Posterior vena cava (tissue), 2 donors: ENCODE data around the gene CAPN13. TPM values are rescaled to one million over a fixed set of nuclear protein-coding genes. Genes with fewer than 3 reads are reported as not detected.

Experiments used
- DNase-seq: peaks from one replicate; pipeline ENCODE4 v3.0.0-alpha.2; 2020; ENCODE audit warnings: low spot score
- intact Hi-C, 2 donors: fragments of 100-400 bp; cut with DNase I; formaldehyde crosslinking; loops; one replicate each; pipeline versions ENCODE4 v1.14.1 to v1.14.2; 2022 to 2023
- long read RNA-seq, 2 donors: library from polyadenylated mRNA; unstranded; transcript quantifications; one replicate each; pipeline ENCODE4 v2.0.0, GENCODE V29; 2020 to 2021
- total RNA-seq, 2 donors: library from RNA; stranded (reverse); fragmentation: NEBNext Ultra II Directional; extraction: Animal tissue kit (Norgen Biotek cat#: 25700); gene quantifications; one replicate each; pipeline ENCODE4 v1.2.1, GENCODE V29; 2021
- donor health status: DM: yes; HTN: yes; CAD: no.
- donor health status: DM: yes; HTN: yes; CAD: no.

Gene CAPN13, protein sequence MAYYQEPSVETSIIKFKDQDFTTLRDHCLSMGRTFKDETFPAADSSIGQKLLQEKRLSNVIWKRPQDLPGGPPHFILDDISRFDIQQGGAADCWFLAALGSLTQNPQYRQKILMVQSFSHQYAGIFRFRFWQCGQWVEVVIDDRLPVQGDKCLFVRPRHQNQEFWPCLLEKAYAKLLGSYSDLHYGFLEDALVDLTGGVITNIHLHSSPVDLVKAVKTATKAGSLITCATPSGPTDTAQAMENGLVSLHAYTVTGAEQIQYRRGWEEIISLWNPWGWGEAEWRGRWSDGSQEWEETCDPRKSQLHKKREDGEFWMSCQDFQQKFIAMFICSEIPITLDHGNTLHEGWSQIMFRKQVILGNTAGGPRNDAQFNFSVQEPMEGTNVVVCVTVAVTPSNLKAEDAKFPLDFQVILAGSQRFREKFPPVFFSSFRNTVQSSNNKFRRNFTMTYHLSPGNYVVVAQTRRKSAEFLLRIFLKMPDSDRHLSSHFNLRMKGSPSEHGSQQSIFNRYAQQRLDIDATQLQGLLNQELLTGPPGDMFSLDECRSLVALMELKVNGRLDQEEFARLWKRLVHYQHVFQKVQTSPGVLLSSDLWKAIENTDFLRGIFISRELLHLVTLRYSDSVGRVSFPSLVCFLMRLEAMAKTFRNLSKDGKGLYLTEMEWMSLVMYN
- not detected for total RNA-seq
- long read RNA-seq, donor 1 = 0 reads
- long read RNA-seq, donor 2 = 0 reads

DNA sequence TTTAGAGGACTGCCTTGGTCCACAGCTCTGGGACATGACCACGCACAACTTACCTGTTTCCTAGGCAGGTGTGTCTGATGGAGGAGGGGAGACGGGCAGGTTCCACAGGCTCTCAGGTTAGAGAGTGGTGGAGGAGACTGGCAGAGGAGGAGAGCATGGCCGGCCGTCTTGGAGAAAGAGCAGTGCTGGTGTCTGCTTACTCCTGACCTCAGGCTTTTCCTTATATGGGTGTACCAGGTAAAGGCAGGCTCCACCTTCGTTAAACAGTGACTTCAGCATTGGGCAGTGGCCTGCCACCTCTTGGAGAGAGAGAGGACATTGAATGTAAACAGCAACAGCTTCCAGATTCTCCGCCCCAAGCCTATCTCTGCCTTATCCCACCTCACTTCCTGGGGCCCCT is at the start of gene CAPN13:
Gene CAPN13, minus strand, starts transcription at position 198 of the 400 bp plus-strand sequence. CDS start 20,121 bp downstream, outside the sequence.
- DNase-seq = no peak
- intact Hi-C loops = no loop called here

DNA sequence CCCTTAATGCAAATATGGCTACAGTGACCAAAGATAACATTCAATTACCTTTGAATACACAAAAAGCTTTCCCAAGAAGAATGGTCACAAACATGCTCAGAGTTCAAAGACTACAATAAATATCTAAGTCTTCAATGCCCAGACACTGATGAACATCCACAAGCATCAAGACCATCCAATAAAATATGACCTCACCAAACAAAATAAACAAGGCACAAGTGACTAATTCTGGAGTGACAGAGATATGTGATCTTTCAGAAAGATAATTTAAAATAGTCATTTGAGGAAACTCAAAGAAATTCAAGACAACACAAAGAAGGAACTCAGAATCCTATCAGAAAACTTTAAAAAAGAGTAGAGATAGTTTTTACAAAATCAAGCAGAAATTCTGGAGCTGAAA is 40.6 kb upstream of the CAPN13 start:
- DNase-seq = no peak
- intact Hi-C loops = no loop called here

DNA sequence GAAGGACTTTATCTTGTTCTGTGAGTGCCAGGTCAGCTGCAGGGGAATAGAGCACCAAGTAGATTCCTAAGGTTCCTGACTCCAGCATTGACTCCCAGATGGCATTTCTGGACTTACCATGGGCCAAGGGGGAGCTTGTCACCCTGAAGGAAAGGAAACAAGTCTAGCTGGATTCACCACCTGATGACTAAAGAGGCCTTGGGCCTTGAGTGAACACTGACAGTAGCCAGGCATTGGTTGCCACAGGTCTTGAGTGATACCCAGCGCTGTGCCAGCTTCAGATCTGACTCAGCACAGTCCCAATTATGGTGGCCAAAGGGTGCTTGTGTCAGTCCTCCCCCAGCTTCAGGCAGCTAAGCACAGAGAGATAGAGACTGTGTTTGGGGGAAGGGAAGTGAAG is 40.1 kb upstream of the CAPN13 start:
- no peak for DNase-seq
- intact Hi-C loops = no loop called here

DNA sequence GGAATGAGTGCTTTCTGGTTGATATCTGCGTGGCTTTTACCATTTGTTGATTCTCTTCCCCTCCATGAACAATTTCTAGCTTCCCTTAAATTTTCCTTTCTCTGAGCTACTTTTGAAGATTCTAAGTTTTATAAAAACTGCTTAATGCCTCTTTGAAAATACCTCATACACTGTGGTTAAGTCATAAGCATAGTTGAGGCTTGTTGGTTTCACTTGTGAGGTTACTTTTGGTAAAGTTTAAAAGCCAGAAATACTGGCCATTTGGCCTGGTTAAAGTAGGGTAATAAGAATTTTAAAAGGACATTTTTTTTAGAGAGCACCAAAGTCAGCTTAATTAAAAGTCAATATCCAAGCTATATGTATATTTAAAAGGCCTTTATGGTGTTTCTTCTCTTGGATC is 21.3 kb upstream of the CAPN13 start:
- intact Hi-C loops = no loop called here

DNA sequence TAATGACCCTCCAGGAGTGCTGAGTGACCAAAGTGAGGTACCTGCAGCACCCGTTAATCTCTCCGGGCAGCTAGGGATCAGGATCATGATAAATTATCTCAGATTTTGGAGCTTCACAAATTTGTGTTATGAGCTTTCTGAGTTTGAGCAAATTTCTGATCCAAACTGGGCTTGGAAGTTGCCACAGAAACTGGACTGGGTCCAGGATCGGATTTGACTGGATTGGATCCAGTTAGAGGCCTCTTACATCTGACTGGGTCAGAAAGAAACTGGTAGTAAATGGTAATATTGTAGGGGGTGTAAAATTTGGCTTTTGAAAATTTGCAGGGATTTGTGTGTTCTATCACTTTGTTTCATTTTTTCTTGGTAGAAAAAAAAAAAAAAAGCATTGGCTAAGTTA is 19.7 kb upstream of the CAPN13 start:
- intact Hi-C loops = no loop called here

More for the DNA sequence above, 21.3 kb upstream of the CAPN13 start:
- no peak for DNase-seq

DNA sequence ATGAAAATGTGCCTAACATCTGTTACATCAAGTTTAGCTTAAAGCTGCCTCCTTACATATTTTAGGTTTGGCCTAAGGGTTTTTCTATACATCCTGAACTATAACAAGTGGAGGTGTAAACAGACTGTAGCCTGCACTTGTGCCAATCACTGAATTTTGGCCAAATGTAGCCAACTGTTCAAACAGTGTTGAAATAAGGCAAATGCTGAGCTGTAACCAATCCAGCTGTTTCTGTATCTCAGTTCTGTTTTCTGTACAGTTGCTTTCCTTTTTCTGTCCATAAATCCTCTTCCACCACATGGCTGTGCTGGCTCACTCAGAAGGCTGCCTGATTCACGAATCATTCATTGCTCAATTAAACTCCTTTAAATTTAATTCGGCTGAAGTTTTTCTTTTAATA is 19.2 kb upstream of the CAPN13 start:
- intact Hi-C loops = no loop called here
- no peak for DNase-seq

More for the DNA sequence above, 19.7 kb upstream of the CAPN13 start:
- DNase-seq = no peak

DNA sequence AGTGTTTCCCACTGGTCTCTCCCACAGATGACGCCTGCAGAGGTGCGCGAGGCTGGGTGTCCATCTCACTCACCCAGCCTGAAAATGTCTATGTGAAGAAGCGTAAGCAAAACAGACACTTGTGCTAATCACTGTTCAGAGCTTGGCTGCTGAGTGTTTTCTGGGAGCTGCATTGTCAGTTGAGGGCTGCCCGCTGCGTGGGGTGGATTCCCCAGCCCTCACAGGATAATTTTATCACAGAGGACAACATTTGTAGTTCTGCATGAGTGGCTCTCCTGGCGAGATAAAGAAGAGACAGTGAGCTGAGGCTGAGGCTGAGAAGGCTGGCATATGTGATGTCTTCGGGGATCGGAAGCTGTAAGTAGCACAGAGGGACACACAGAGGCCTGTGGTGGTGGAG is 16.2 kb upstream of the CAPN13 start:
- intact Hi-C loops = no loop called here
- no peak for DNase-seq

DNA sequence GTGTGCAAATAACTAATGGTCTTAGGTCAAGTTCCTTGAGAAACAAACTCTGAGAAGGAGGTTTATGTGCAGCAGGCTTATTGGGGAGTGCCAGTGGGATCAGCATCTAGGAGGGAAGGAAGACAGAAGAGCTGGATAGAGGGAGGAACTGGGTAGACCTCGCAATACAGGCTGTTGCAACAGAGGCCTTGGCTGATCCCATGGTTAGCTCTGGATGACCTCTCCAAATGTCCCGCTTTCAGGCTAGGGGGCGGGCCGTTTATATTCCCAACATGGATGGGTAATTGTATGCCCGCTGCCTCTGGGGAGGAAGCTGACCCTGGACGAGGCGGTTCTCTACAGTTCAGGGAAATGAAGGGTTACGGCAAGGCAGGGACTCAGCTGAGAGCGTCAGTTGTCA is 14.7 kb upstream of the CAPN13 start:
- no peak for DNase-seq
- intact Hi-C loops = no loop called here

DNA sequence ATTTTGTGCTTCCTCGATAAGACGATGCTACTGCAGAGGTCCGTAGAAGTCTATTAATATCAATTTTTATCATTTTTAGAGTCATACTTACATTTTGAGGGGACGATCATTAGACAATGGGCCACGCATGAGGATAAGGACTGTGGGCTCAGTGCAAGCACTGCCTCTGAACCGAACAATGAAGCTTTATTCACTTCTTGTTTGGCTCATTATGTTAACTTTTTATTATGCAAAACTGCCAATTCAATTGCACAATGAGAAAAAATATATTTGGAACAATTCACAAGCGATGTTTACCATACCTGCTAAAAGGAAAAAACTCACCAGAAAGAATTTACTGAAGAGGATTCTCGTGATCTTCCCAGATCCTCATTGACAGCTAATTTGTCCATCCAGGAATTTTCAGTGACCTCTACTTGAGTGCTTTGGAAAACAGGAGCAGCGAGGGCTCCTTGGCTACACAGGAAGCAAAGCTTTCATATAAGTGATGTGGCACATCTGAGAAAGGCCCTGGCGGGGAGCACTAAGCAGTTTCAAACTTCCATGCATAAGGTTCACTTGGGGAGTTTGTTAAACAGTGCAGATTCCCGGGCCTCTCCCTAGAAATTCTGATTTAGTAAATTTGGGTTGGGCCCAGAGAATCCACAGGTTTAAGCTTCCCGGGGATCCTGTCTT is 13.3 kb upstream of the CAPN13 start:
- no peak for DNase-seq
- intact Hi-C loops = no loop called here

DNA sequence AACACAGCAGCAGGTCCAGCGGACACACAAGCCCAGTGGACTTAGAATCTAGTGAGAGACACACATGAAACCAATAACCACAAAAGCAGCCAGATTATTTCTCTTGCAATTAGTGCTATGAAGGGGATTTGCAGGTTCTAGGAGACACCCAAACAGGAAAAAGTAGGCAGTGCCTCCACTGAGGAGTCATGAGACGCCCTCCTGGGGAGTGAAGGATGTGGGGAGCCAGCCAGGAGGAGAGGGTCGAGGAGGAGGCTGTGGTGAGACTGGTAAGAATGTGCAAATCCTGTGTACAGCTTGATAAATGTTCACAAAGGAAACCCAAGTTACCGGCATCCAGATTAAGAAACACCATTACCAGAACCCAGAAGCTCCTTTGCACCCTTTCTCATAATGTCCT is 2.7 kb upstream of the CAPN13 start:
- intact Hi-C loops = no loop called here
- DNase-seq = no peak

DNA sequence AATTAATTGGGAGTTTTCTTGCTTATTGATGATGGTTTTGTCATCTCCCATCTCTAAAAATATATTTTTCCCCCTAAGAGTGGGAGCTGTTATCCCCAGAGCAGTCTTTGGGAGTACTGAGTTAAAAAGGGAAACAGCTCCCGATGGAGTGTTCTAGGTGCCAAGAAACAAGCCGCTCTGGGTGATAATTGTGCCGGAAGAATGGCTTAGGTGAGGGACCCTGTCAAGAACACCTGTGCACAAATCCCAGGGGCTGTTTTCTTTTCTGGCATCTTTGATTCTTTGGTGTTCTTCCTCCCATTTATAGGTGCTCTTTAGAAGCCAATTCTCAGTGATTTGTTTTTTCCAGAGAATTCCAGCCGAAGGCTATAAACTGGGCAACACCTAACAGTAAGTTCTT is 1.4 kb upstream of the CAPN13 start:
- intact Hi-C loops = no loop called here
- DNase-seq = no peak

DNA sequence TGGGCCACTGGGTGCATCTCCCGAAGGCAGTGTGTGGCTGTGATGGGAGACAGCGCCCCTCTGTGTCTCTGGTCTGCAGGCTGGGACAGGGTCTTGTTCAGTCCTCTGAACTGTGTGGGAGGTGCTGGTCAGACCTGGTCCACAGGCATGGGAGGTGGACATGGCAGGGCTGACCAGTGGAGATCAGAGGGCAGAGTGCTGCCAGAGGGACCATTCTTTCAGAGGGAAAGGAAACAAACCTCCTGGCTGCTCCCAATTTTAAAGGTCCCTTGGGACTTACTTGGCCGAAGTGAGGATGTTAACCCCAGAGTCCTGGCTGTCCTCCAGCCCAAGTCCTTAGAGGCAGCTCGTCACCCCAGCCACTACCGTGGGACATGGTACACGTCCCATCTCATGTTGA is 4.0 kb downstream of the CAPN13 start:
- no peak for DNase-seq
- intact Hi-C loops = no loop called here

DNA sequence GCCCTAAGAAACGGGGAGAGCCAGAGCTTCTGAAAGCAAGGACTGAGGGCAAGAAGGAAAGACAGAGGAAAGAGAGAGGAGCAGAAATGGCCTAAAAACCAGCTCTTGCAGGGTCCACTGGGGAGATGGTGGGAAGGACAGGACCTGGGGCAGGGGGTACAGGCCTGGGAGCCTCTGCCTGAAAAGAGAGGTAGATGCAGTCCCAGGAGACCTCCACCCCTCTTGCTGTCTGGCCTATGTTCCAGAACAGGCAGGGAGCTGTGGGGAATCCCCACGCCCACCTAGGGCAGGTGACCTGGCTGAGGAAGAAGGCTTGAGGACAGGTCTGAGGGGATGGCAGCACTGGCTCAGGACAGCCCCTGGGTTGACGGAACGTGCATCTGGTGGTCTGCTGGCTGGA is 4.6 kb downstream of the CAPN13 start:
- intact Hi-C loops = no loop called here
- DNase-seq = no peak

DNA sequence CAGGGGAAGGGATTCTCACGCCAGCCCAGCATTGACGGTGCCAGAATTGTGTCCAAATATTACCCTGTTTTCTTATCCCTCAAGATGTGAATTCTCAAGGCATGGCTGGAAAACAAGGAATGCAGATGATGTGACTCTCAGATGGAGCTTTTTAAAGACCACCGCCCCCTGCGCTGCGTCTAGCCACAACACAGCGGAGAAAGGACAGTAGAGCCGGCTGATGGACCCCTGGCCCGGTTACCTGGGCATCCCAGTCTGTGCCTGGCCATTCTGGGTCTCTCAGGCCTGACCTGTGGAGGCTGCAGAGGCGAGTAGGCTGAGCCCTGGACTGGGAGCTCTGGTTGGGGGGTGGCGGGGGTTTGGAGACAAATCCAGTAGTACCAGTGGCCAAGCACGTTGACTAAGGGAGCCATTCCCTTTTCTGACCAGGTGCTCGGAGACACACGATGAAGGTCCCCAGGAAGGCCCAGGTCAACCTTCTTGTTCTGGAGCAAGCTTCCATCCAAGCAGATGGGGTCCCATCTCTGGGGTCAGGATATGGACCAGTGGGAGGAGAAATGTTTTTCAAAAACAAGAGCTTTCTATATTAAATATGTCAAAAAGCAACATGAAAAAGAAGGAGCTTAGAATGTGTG is 5.3 kb downstream of the CAPN13 start:
- DNase-seq = no peak
- intact Hi-C loops = no loop called here

DNA sequence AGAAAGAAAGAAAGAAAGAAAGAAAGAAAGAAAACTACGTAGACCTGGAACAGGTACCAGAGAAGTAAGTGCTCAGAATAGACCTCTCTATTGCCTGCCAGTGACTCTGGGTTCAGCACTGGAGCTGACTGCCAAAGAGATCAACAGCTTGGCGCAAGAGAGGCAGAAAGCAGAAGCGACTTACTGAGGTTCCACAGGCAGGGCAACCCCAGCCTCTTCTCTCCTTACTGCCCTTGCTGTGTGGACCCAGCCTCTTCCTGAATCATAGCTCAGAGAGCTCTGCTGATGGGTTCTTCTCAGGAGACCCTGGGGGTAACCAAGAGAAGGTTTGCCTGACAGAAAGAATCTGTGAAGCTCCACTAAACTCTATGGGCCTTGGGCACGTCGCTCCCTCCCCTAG is 7.1 kb downstream of the CAPN13 start:
- no peak for DNase-seq
- intact Hi-C loops = no loop called here

DNA sequence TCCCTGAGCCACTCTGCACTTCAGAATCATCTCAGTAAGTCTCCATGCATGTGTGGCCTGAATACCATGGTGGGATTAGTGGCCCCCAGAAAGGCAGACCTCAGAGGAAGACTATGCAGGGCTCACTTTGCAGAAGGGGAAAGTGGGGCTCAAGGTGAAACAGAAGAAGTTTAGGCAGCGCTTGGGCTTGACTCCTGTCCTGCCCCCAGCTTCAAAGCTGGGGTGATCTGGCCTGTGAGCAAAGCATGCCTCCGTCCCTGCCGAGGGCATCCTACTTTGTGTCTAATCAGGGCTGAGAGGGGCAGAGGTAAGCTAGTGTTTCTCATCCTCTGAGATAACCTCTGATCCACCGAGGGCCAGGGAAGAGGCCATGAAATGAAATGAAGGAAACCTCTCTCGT is 7.9 kb downstream of the CAPN13 start:
- intact Hi-C loops = no loop called here
- DNase-seq = no peak

DNA sequence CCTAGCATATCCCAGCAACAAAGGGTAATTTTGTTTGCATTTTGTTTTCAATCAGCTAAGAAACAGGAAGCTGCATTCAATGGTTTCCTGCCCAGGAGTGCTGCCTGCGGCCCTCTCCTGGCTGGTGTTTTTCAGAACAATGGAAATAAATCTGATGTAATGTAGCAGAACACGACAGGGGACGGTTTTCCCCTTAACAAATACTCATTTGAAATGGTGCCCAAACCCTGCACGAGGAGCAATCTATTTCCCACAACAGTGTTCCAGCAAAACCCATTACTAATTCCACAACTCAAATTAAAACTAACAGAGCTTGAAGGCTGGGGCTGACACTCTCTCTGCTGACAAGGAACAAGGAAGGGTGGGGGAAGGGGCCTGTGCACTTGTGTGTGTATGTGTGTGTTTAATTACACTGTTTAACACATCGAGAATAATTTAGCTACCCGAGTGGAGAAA is 8.7 kb downstream of the CAPN13 start:
- DNase-seq = no peak
- intact Hi-C loops = no loop called here

DNA sequence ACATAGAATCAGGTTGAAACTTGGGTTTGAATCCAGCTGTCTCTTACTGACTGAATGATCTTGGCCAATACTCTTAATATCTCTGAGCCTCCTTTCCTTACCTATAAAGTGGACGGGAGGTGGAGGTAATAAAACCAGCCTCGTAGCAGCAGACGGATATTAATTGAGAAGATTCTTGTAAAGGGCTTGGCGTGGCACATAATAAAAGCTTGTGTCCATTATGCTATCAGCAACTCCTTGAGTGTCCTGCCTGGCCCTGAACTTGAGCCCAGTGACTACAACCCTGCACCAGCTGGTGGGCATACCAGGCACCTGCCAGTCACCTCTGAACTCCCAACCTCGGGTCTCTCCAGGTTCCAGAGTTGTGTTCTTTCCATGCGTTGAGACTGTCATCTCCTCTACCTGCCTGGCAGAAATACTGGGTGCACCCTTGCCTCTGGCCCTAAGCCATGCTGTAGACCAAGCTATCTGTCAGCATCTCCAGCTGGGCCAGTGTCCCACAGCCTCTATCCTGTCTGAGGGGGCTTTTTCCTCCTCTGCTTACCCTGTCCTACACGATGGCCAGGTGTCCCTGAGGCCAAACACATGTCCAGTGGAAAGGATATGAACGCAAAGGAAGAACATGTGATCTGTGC is 9.7 kb downstream of the CAPN13 start:
- intact Hi-C loops = no loop called here
- DNase-seq = no peak

DNA sequence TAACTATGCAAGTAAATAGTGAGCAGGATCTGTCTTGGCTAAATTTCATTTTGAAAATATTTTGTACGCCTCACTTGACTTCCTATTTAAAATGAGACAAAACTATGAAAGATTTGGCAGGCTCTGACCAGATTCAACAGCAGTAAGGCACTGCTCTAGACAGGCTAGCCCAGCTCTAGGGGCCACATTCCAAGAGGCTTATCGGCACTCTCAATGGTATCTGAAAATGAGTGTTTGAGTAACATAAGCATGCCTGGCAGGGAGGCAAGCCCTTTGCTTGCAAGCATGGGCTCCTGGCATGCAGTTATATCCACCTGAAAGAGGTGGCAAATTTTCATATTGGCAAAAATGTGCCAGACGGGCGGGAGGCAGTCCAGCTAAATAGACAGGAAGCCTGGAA is 10.5 kb downstream of the CAPN13 start:
- intact Hi-C loops = no loop called here
- no peak for DNase-seq
